Lung (tissue), 12 donors: ENCODE results near the gene NDUFA13. TPM values are rescaled to one million over a fixed set of nuclear protein-coding genes. Genes with fewer than 3 reads are reported as not detected.

Source experiments
- ATAC-seq: fragments of 200-7000 bp; cut with Tn5 transposase; one replicate; pipeline ENCODE4 v1.9.1; 2020; ENCODE audit warnings: moderate number of reproducible peaks; ENCODE audit not compliant: insufficient read depth, low FRiP score
- DNase-seq, 3 donors: peaks; one replicate each; pipeline ENCODE4 v3.0.0-alpha.2; 2013 to 2017
- H3K27ac ChIP-seq, 2 donors: one replicate each; pipeline ENCODE4 v1.5.1; 2013; ENCODE audit warnings: mild to moderate bottlenecking in 2 of 2, moderate library complexity in 2 of 2, control low read depth in 1 of 2, inconsistent platforms in 1 of 2, low read depth in 1 of 2, low read length in 1 of 2
- H3K27me3 ChIP-seq, 3 donors: one replicate each; pipeline ENCODE4 v1.5.1; 2013; ENCODE audit warnings: low read length in 2 of 3; ENCODE audit not compliant: control insufficient read depth in 3 of 3, insufficient read depth in 3 of 3
- H3K36me3 ChIP-seq, 4 donors: one replicate each; pipeline ENCODE4 v1.5.1; 2013; ENCODE audit warnings: low read length in 4 of 4, mild to moderate bottlenecking in 1 of 4, moderate library complexity in 1 of 4; ENCODE audit not compliant: control insufficient read depth in 4 of 4, insufficient read depth in 4 of 4
- H3K4me1 ChIP-seq, 5 donors: one replicate each; pipeline ENCODE4 v1.5.1; 2013; ENCODE audit warnings: low read length in 5 of 5, mild to moderate bottlenecking in 2 of 5, moderate library complexity in 1 of 5; ENCODE audit not compliant: control insufficient read depth in 5 of 5, insufficient read depth in 5 of 5
- H3K4me3 ChIP-seq: one replicate; pipeline ENCODE4 v1.5.1; 2013; ENCODE audit warnings: mild to moderate bottlenecking, control low read depth, moderate library complexity
- H3K9ac ChIP-seq, 2 donors: one replicate each; pipeline ENCODE4 v1.5.1; 2013; ENCODE audit warnings: low read length in 2 of 2, control low read depth in 1 of 2; ENCODE audit not compliant: insufficient read depth in 1 of 2
- H3K9me3 ChIP-seq, 4 donors: one replicate each; pipeline ENCODE4 v1.5.1; 2013; ENCODE audit warnings: low read length in 3 of 4, mild to moderate bottlenecking in 1 of 4, moderate library complexity in 1 of 4; ENCODE audit not compliant: control insufficient read depth in 4 of 4, insufficient read depth in 3 of 4
- WGBS, 2 donors: extraction: QIAGEN DNeasy Blood & Tissue Kit; methylation state at CpG; one replicate each; pipeline ENCODE4 v1.1.7; 2013; 5-methylcytosine and 5-hydroxymethylcytosine counted together
- polyA plus RNA-seq, 2 donors: library from polyadenylated mRNA; stranded (reverse); fragments of 200-250 nt; gene quantifications; one replicate each; pipeline ENCODE4 v1.2.1, GENCODE V29; 2013
- total RNA-seq, 2 donors: library from RNA; depleted of rRNA in 1 of 2; stranded (reverse); fragments of >200 nt in 1 of 2; gene quantifications; one replicate each; pipeline ENCODE4 v1.2.1, GENCODE V29; 2014 to 2021
- TF ChIP-seq, protein P1 (sequence below): IDR thresholded peaks from 2 replicates; pipeline ENCODE4 v1.5.1; 2012; ENCODE audit warnings: mild to moderate bottlenecking; ENCODE audit errors: control extremely low read depth, extremely low read depth
- donor health status: control.
- donor health status: control.
- donor health status: Bipolar disorder and iron deficiency.
- donor health status: healthy.
- donor health status: DM: yes; HTN: yes; CAD: no.

The NDUFA13 gene
- total and polyA plus RNA-seq, 4 donors = 63.7 to 360 (median 311) TPM

DNA sequence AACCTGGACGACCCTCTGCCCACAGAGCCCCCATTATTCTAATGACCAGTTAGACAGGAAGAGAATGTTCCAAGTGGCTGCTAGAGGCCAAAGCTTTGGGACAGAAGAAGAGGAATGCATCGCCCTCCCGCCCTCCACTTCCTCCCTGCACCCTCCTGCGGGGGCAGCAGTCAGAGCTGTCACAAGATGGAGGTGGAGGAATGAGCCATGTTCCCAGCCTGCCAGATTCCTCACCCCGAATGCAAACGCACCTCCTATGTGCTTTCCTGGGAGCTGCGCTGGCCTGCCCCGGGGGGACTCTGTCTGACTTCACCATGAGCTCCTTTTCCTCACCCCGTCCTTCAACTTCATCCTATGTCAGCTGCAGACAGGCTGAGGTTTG, 14.4 kb downstream of the NDUFA13 start:
- H3K27ac ChIP-seq = no peak overlapping the region
- ATAC-seq = no peak
- TF ChIP-seq, protein P1, sequence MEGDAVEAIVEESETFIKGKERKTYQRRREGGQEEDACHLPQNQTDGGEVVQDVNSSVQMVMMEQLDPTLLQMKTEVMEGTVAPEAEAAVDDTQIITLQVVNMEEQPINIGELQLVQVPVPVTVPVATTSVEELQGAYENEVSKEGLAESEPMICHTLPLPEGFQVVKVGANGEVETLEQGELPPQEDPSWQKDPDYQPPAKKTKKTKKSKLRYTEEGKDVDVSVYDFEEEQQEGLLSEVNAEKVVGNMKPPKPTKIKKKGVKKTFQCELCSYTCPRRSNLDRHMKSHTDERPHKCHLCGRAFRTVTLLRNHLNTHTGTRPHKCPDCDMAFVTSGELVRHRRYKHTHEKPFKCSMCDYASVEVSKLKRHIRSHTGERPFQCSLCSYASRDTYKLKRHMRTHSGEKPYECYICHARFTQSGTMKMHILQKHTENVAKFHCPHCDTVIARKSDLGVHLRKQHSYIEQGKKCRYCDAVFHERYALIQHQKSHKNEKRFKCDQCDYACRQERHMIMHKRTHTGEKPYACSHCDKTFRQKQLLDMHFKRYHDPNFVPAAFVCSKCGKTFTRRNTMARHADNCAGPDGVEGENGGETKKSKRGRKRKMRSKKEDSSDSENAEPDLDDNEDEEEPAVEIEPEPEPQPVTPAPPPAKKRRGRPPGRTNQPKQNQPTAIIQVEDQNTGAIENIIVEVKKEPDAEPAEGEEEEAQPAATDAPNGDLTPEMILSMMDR = no peak
- no peaks in the 10 kb centered on the region for H3K9me3 ChIP-seq
- H3K9ac ChIP-seq = no peak overlapping the region
- WGBS, 2 donors = 59% methylated on average over 9 of the region's 9 CpGs
- no peaks in the 10 kb centered on the region for H3K27me3 ChIP-seq
- peaks cover 0 to 4% (median 0%) of the 10 kb centered on the region in 5 donors for H3K4me1 ChIP-seq
- no peak overlapping the region for H3K4me3 ChIP-seq
- peaks cover 0 to 28% (median 2%) of the 10 kb centered on the region in 4 donors for H3K36me3 ChIP-seq
- DNase-seq = no peak

DNA sequence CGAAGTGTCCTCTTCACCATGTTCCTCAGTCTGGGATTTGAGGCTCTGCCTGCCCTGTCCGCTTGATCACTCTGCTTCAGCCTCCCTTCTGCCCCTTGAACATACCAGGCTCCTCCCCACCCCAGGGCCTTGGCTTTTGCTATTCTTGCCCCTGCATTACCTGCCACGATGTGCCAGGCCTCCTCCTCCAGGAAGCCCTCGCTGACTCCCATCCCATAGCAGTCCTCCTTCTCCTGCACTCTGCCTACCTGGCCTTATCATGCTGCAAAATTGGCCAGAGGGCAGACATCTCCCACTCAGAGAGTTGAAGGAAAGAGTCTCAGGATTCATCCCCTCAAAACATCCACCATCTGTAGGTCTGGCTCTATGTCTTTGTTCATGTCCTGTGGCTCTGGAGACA, 14.9 kb downstream of the NDUFA13 start:
- H3K4me3 ChIP-seq = no peak overlapping the region
- no peaks in the 10 kb centered on the region for H3K9me3 ChIP-seq
- H3K27ac ChIP-seq = no peak overlapping the region
- peaks cover 0 to 3% (median 1%) of the 10 kb centered on the region in 3 donors for H3K27me3 ChIP-seq
- DNase-seq (no peak), ATAC-seq (no peak)
- peaks cover 0 to 4% (median 0%) of the 10 kb centered on the region in 5 donors for H3K4me1 ChIP-seq
- H3K9ac ChIP-seq = no peak overlapping the region
- peaks cover 0 to 29% (median 2%) of the 10 kb centered on the region in 4 donors for H3K36me3 ChIP-seq
- TF ChIP-seq, protein P1 = no peak
- WGBS, 2 donors = 87 to 95% methylated on average over 4 of the region's 4 CpGs

DNA sequence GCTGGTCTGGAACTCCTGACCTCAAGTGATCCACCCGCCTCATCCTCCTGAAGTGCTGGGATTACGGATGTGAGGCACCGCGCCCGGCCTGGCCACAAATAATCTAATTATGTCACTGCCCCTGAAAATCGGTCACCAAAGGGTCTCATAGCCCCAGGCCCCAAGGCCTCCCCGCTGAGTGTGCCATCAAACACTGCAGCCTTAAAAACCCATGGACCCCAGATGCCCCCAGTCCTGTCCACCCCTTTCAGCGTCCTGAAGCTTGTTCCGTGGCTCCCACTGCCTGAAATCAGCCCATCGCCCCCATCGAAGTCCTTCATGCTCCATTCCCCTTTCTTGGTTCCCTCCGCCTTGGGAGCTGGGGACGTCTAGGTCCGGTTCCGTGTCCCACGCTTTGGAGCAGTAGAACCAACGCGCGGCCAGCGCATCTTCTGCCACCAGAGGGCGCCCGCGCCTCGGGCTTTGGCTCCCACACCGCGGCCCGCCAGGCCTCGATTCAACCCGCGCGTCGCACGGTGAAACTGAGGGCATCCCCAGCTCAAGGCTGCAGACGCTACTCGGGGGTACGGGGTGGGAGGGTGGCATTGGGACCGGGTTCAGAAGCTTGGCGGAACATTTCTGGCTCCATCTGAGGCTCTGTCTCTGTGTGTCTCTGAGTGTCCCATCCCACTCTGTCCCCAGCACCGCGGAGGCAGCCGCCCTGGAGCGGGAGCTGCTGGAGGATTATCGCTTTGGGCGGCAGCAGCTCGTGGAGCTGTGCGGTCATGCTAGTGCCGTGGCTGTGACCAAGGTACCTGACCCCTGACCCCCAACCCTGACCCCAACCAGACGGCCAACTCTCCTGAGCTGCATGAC, 16.2 kb downstream of the NDUFA13 start:
- TF ChIP-seq, protein P1 = peak; percentile 87
- DNase-seq (peak; percentile 76 to 78 (median 77)), ATAC-seq (peak; percentile 74)
- Histone ChIP-seq H3K4me3 (no peak overlapping the region), H3K9ac (no peak overlapping the region), H3K9me3 (no peaks in the 10 kb centered on the region), H3K27ac (no peak overlapping the region), H3K27me3 (peaks cover 0 to 10% (median 2%) of the 10 kb centered on the region in 3 donors), H3K4me1 (peaks cover 0 to 4% (median 0%) of the 10 kb centered on the region in 5 donors), H3K36me3 (peaks cover 0 to 22% (median 2%) of the 10 kb centered on the region in 4 donors)
- WGBS, 2 donors = 26 to 28% methylated on average over 48 of the region's 48 CpGs
